Esophagus squamous epithelium (tissue), 5 donors: ENCODE measurements around the gene TMEM240. TPM values are rescaled to one million over a fixed set of nuclear protein-coding genes. Genes with fewer than 3 reads are reported as not detected.
"Not testable (repeated sequence)": the region's sequence is repeated elsewhere in the genome, so short reads cannot be mapped to it uniquely, and the experiment has no call there.

Experiments used
- DNase-seq: peaks from one replicate; lab custom pipeline; 2025; lab: John Stamatoyannopoulos, UW
- H3K27ac ChIP-seq, 4 donors: fragments of 200-600 bp; sonication (generic); one replicate each; pipeline ENCODE4 v1.5.1; 2016 to 2019; ENCODE audit warnings: mild to moderate bottlenecking in 1 of 4
- H3K27me3 ChIP-seq, 4 donors: fragments of 200-600 bp; sonication (generic); 1 replicate in 3 of 4; 2 replicates in 1 of 4; pipeline versions ENCODE4 v1.5.1 to v1.6.0; 2017 to 2021; ENCODE audit warnings: antibody characterized with exemption in 1 of 4
- H3K36me3 ChIP-seq, 3 donors: fragments of 200-600 bp; sonication (generic); one replicate each; pipeline ENCODE4 v1.5.1; 2016 to 2019
- H3K4me1 ChIP-seq, 3 donors: fragments of 200-600 bp; sonication (generic); one replicate each; pipeline ENCODE4 v1.5.1; 2017 to 2019
- H3K4me3 ChIP-seq, 4 donors: fragments of 200-600 bp; sonication (generic); 1 replicate in 3 of 4; 2 replicates in 1 of 4; pipeline ENCODE4 v1.5.1; 2016 to 2019; ENCODE audit warnings: mild to moderate bottlenecking in 2 of 4, moderate library complexity in 1 of 4
- H3K9me3 ChIP-seq, 3 donors: fragments of 200-600 bp; sonication (generic); one replicate each; pipeline ENCODE4 v1.5.1; 2016 to 2019
- CTCF ChIP-seq, 6 experiments: fragments of 450-650 bp in 4 of 6; fragments of 200-600 bp in 2 of 6; sonication (generic) in 2 of 6; IDR thresholded peaks; one replicate each; pipeline ENCODE4 v1.5.1; 2016 to 2019; ENCODE audit warnings: antibody characterized with exemption in 6 of 6, mild to moderate bottlenecking in 4 of 6, moderate library complexity in 4 of 6
- POLR2A ChIP-seq, 4 donors: fragments of 450-650 bp; IDR thresholded peaks; one replicate each; pipeline ENCODE4 v1.6.1; 2017; ENCODE audit warnings: antibody characterized with exemption in 4 of 4, mild to moderate bottlenecking in 4 of 4, moderate library complexity in 3 of 4
- WGBS, 2 donors: methylation state at CpG; one replicate each; pipeline ENCODE4 v1.1.5; 2018; 5-methylcytosine and 5-hydroxymethylcytosine counted together
- intact Hi-C: fragments of 100-400 bp; cut with DNase I; formaldehyde crosslinking; loops from one replicate; pipeline ENCODE4 v1.15.0; 2022
- total RNA-seq, 4 donors: library from RNA; depleted of rRNA; stranded (reverse); fragments of >200 nt; gene quantifications; one replicate each; pipeline ENCODE4 v1.1.0, GENCODE V29; 2016
- donor health status: DM: yes; HTN: yes; CAD: no.

The TMEM240 gene
- total RNA-seq, 4 donors from 2014 or later = 2.7 TPM; not detected in 3

GRCh38 chr1:1536938-1537546 lies 3.4 kb downstream of the TMEM240 start:
- TF ChIP-seq CTCF (IDR thresholded peaks at IDR 0.05) (no peak), POLR2A (IDR thresholded peaks at IDR 0.05) (no peak)
- no peak overlapping the region for H3K4me3 ChIP-seq
- H3K27ac ChIP-seq = no peak overlapping the region
- H3K9me3 ChIP-seq = peaks cover 0 to under 1% (median under 1%) of the 10 kb centered on the region in 3 donors
- WGBS, 2 donors = 69 to 80% methylated on average over 1 to 3 of the region's 15 CpGs
- peaks cover 14 to 40% (median 17%) of the 10 kb centered on the region in 3 donors for H3K4me1 ChIP-seq
- no peak for DNase-seq
- H3K36me3 ChIP-seq = peaks cover 4 to 43% (median 9%) of the 10 kb centered on the region in 3 donors
- H3K27me3 ChIP-seq = peaks cover 0 to 12% (median 0%) of the 10 kb centered on the region in 4 donors
- intact Hi-C loops = no loop called here

GRCh38 chr1:1536019-1536937 lies 4.1 kb downstream of the TMEM240 start:
- Histone ChIP-seq H3K27ac (no peak overlapping the region), H3K9me3 (peaks cover 0 to 8% (median 6%) of the 10 kb centered on the region in 3 donors), H3K4me3 (no peak overlapping the region), H3K27me3 (peaks cover 0 to 12% (median 0%) of the 10 kb centered on the region in 4 donors), H3K36me3 (peaks cover under 1 to 41% (median under 1%) of the 10 kb centered on the region in 3 donors), H3K4me1 (peaks cover 14 to 33% (median 17%) of the 10 kb centered on the region in 3 donors)
- no peak for TF ChIP-seq CTCF (IDR thresholded peaks at IDR 0.05)
- no peak for TF ChIP-seq POLR2A (IDR thresholded peaks at IDR 0.05)
- intact Hi-C loops = no loop called here
- no peak for DNase-seq
- 67 to 72% methylated on average over 10 to 12 of the region's 48 CpGs for WGBS, 2 donors

GRCh38 chr1:1535201-1536018 lies 5.0 kb downstream of the TMEM240 start:
- H3K36me3 ChIP-seq = peaks cover 0 to 43% (median 0%) of the 10 kb centered on the region in 3 donors
- DNase-seq = no peak
- no peak overlapping the region for H3K27ac ChIP-seq
- H3K9me3 ChIP-seq = peaks cover 0 to 14% (median 10%) of the 10 kb centered on the region in 3 donors
- WGBS, 2 donors = 93 to 98% methylated on average over 6 to 15 of the region's 66 CpGs
- intact Hi-C loops = no loop called here
- peaks cover 8 to 24% (median 11%) of the 10 kb centered on the region in 3 donors for H3K4me1 ChIP-seq
- peaks cover 0 to 12% (median 0%) of the 10 kb centered on the region in 4 donors for H3K27me3 ChIP-seq
- H3K4me3 ChIP-seq = no peak overlapping the region
- TF ChIP-seq POLR2A (IDR thresholded peaks at IDR 0.05) (no peak), CTCF (IDR thresholded peaks at IDR 0.05) (no peak)

- no peak for DNase-seq
- WGBS, 2 donors = 90% methylated on average over 2 to 3 of the region's 31 CpGs
Observed at GRCh38 chr1:1534401-1535154, 5.8 kb downstream of the TMEM240 start.

GRCh38 chr1:1533894-1534291 lies 6.5 kb downstream of the TMEM240 start:
- H3K4me3 ChIP-seq, intact Hi-C loops, H3K27ac ChIP-seq, H3K27me3 ChIP-seq, DNase-seq, H3K4me1 ChIP-seq: not testable (repeated sequence)
- Histone ChIP-seq H3K9me3 (peaks cover 0 to 14% (median 10%) of the 10 kb centered on the region in 3 donors), H3K36me3 (peaks cover 0 to 57% (median 4%) of the 10 kb centered on the region in 3 donors)
- WGBS, 2 donors = 80% methylated on average over 1 of the region's 18 CpGs; no CpG with 5 or more reads in 1 of the 2 donors

More at GRCh38 chr1:1534401-1535154, 5.8 kb downstream of the TMEM240 start:
- Histone ChIP-seq H3K4me1 (peaks cover 7 to 16% (median 8%) of the 10 kb centered on the region in 3 donors), H3K27me3 (peaks cover 0 to 4% (median 0%) of the 10 kb centered on the region in 4 donors), H3K4me3 (no peak overlapping the region), H3K27ac (no peak overlapping the region), H3K36me3 (peaks cover 0 to 51% (median 2%) of the 10 kb centered on the region in 3 donors), H3K9me3 (peaks cover 0 to 14% (median 10%) of the 10 kb centered on the region in 3 donors)
- TF ChIP-seq POLR2A (IDR thresholded peaks at IDR 0.05) (no peak), CTCF (IDR thresholded peaks at IDR 0.05) (no peak)
- intact Hi-C loops = no loop called here

- H3K4me3 ChIP-seq, intact Hi-C loops, H3K27me3 ChIP-seq, H3K27ac ChIP-seq, DNase-seq, H3K4me1 ChIP-seq: not testable (repeated sequence)
- Histone ChIP-seq H3K9me3 (peaks cover 0 to 14% (median 10%) of the 10 kb centered on the region in 3 donors), H3K36me3 (peaks cover 3 to 63% (median 5%) of the 10 kb centered on the region in 3 donors)
- WGBS, 2 donors = 49% methylated on average over 5 of the region's 22 CpGs; no CpG with 5 or more reads in 1 of the 2 donors
Observed at GRCh38 chr1:1533176-1533893, 7.1 kb downstream of the TMEM240 start.
